ENCODE measurements around the gene ZNF335. TPM values are rescaled to one million over a fixed set of nuclear protein-coding genes. Genes with fewer than 3 reads are reported as not detected.
"Not testable (repeated sequence)": the region's sequence is repeated elsewhere in the genome, so short reads cannot be mapped to it uniquely, and the experiment has no call there.

The ZNF335 gene
- total RNA-seq, 3 donors from 2014 or later: 39.7 to 46.4 (median 41.6) TPM

GRCh38 chr20:45912344-45912682 lies 59.7 kb downstream of the ZNF335 start:
- peaks cover 14% of the 10 kb centered on the region for H3K27me3 Mint-ChIP-seq (ENCODE audit: low read depth)

GRCh38 chr20:45911486-45912343 lies 60.3 kb downstream of the ZNF335 start, which contains the start of gene PLTP:
TSS of gene PLTP (minus strand) at chr20:45912155. CDS start at chr20:45911452, 703 bp downstream.
- DNase-seq: no peak
- Mint-ChIP-seq H3K36me3 (ENCODE audit: insufficient read depth) (no peaks in the 10 kb centered on the region), H3K27me3 (ENCODE audit: low read depth) (peaks cover 14% of the 10 kb centered on the region), H3K9me3 (no peaks in the 10 kb centered on the region), H3K4me1 (ENCODE audit: low read depth) (peaks cover 18% of the 10 kb centered on the region), H3K4me3 (peak within 1 kb of the TSS; percentile 78)
- no peak for ATAC-seq

More at GRCh38 chr20:45912344-45912682, 59.7 kb downstream of the ZNF335 start:
- peak overlapping the region; percentile 40 for H3K4me3 Mint-ChIP-seq
- H3K36me3 Mint-ChIP-seq (ENCODE audit: insufficient read depth): no peaks in the 10 kb centered on the region
- no peak for DNase-seq
- peaks cover 18% of the 10 kb centered on the region for H3K4me1 Mint-ChIP-seq (ENCODE audit: low read depth)
- ATAC-seq: no peak
- H3K9me3 Mint-ChIP-seq: no peaks in the 10 kb centered on the region

DNA sequence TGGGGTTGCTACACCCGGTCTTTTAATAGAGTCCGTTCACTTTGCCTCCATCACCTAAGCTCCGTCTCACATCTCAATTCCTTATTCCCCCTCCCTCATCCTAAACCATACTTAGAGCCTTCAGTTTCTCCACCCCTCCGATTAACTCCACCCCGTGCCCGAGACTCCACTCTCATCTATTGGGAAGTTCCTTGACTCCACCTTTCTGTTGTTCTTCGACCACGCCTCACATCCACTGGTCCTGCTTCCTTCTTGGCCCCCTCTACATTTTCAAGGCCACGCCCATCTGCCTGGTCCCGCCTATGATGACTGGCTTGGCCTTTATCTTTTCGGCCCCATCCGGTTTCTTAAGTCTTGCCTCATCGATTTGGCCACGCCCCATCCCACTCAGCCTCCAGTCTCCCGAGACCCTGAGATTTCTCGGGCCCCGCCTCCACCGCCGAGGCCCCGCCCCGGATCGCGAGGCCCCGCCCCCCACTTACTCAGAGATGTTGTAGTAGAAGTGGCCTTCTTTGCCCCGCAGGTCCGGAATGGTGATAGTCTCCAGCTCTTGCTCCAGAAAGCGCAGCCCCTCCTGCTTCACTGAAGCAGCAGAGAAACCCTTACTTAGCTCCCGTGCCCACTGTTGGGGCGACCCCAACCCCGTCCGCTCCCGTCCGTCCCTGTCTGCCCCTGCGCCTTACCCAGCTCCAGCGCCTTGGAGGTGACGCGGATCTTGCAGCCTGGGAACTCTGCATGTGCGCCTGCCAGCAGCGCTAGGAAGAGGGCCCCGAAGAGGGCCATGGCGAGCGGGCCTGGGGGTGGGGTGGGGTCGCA lies 61.1 kb downstream of the ZNF335 start:
- no peaks in the 10 kb centered on the region for H3K9me3 Mint-ChIP-seq

DNA sequence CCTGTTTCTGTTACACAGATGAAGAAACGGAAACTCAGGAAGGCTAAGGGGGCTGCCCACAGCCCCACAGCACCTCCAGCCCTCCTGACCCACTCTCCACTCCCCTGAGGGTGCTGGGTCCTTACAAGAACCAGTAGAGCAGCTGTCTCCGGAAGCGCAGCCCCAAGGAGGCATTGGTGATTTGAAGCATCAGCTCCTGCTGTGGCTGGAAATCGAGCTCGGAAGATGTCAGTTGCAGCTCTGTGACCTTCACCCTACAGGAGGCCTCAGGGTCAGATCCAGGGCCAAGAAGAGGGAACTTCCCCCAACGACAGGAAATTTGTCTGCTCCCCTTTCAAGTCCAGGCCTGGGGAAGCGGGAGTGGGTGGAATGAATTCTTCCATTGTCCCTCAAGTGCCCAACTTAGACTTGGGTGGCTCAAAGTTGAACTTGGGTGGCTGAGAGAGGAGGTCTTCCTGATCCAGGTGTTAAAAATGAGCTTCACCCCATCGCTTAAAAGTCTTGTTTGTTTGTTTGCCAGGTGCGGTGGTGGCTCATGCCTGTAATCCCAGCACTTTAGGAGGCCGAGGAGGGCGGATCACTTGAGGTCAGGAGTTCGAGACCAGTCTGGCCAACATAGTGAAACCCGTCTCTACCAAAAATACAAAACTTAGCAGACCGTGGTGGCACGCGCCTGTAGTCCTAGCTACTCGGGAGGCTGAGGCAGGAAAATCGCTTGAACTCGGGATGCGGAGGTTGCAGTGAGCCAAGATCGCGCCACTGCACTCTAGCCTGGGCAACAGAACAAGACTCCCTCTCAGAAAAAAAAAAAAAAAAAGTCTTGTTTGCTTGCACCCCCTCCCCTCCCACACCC lies 62.0 kb downstream of the ZNF335 start:
- H3K27me3 Mint-ChIP-seq (ENCODE audit: low read depth): peaks cover 5% of the 10 kb centered on the region
- no peaks in the 10 kb centered on the region for H3K36me3 Mint-ChIP-seq (ENCODE audit: insufficient read depth)
- peaks cover 18% of the 10 kb centered on the region for H3K4me1 Mint-ChIP-seq (ENCODE audit: low read depth)
- peak overlapping the region; percentile 78 for H3K4me3 Mint-ChIP-seq
- no peak for ATAC-seq
- DNase-seq: no peak
- H3K9me3 Mint-ChIP-seq: no peaks in the 10 kb centered on the region

More for the DNA sequence above, 61.1 kb downstream of the ZNF335 start:
- peaks cover 18% of the 10 kb centered on the region for H3K4me1 Mint-ChIP-seq (ENCODE audit: low read depth)
- peaks cover 9% of the 10 kb centered on the region for H3K27me3 Mint-ChIP-seq (ENCODE audit: low read depth)
- ATAC-seq (peak; percentile 92 to 93), DNase-seq (peak; percentile 87)
- no peaks in the 10 kb centered on the region for H3K36me3 Mint-ChIP-seq (ENCODE audit: insufficient read depth)
- peak overlapping the region; percentile 78 for H3K4me3 Mint-ChIP-seq

DNA sequence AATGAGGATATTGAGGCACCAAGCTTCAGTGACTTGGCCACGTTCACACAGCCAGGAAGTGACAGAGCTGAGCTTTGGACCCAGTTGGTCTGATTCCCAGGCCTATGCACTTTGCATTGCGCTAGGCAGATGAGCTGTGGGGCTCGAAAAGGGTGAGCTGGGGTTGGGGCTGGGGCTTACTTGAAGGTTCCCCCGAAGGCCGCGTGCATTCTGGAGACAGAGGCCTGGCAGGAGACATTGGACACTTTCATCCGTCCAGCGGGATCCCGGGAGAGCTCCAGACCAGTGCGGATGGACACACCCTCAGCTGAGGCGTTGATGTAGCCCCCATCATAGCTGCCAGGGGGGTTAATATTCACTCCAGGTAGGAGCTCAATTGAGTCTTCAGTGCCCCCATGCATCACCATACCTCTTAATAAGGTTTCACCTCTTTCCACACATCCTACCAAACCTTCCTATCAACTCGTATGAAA lies 62.6 kb downstream of the ZNF335 start:
- no peak for ATAC-seq
- Mint-ChIP-seq H3K9me3 (no peaks in the 10 kb centered on the region), H3K4me3 (no peak overlapping the region)

GRCh38 chr20:45908084-45908483 lies 63.9 kb downstream of the ZNF335 start:
- H3K9me3 Mint-ChIP-seq: no peaks in the 10 kb centered on the region
- no peak for DNase-seq
- H3K27me3 Mint-ChIP-seq (ENCODE audit: low read depth): peaks cover 1% of the 10 kb centered on the region
- no peak for ATAC-seq
- no peaks in the 10 kb centered on the region for H3K36me3 Mint-ChIP-seq (ENCODE audit: insufficient read depth)
- peaks cover 16% of the 10 kb centered on the region for H3K4me1 Mint-ChIP-seq (ENCODE audit: low read depth)
- H3K4me3 Mint-ChIP-seq: no peak overlapping the region

More for the DNA sequence above, 62.6 kb downstream of the ZNF335 start:
- DNase-seq: no peak
- peaks cover 17% of the 10 kb centered on the region for H3K4me1 Mint-ChIP-seq (ENCODE audit: low read depth)
- no peaks in the 10 kb centered on the region for H3K36me3 Mint-ChIP-seq (ENCODE audit: insufficient read depth)
- peaks cover 5% of the 10 kb centered on the region for H3K27me3 Mint-ChIP-seq (ENCODE audit: low read depth)

GRCh38 chr20:45907219-45907948 lies 64.6 kb downstream of the ZNF335 start:
- ATAC-seq (no peak), DNase-seq (no peak)
- no peaks in the 10 kb centered on the region for H3K9me3 Mint-ChIP-seq
- no peaks in the 10 kb centered on the region for H3K27me3 Mint-ChIP-seq (ENCODE audit: low read depth)
- H3K4me3 Mint-ChIP-seq: no peak overlapping the region
- no peaks in the 10 kb centered on the region for H3K36me3 Mint-ChIP-seq (ENCODE audit: insufficient read depth)
- H3K4me1 Mint-ChIP-seq (ENCODE audit: low read depth): peaks cover 14% of the 10 kb centered on the region

GRCh38 chr20:45905505-45906079 lies 66.4 kb downstream of the ZNF335 start:
- DNase-seq (no peak), ATAC-seq (no peak)
- H3K9me3 Mint-ChIP-seq: no peaks in the 10 kb centered on the region
- H3K36me3 Mint-ChIP-seq (ENCODE audit: insufficient read depth): no peaks in the 10 kb centered on the region
- no peaks in the 10 kb centered on the region for H3K27me3 Mint-ChIP-seq (ENCODE audit: low read depth)
- H3K4me3 Mint-ChIP-seq: no peak overlapping the region
- H3K4me1 Mint-ChIP-seq (ENCODE audit: low read depth): peaks cover 1% of the 10 kb centered on the region

GRCh38 chr20:45904583-45905504 lies 67.2 kb downstream of the ZNF335 start:
- ATAC-seq: no peak

GRCh38 chr20:45902199-45902701 lies 69.8 kb downstream of the ZNF335 start:
- ATAC-seq: no peak
- Mint-ChIP-seq H3K4me1 (ENCODE audit: low read depth) (no peaks in the 10 kb centered on the region), H3K4me3 (no peak overlapping the region), H3K9me3 (no peaks in the 10 kb centered on the region), H3K27me3 (ENCODE audit: low read depth) (no peaks in the 10 kb centered on the region), H3K36me3 (ENCODE audit: insufficient read depth) (peaks cover 14% of the 10 kb centered on the region)
- no peak for DNase-seq

More at GRCh38 chr20:45904583-45905504, 67.2 kb downstream of the ZNF335 start:
- Mint-ChIP-seq H3K4me1 (ENCODE audit: low read depth) (no peaks in the 10 kb centered on the region), H3K36me3 (ENCODE audit: insufficient read depth) (no peaks in the 10 kb centered on the region), H3K9me3 (no peaks in the 10 kb centered on the region), H3K27me3 (ENCODE audit: low read depth) (no peaks in the 10 kb centered on the region), H3K4me3 (no peak overlapping the region)
- no peak for DNase-seq

DNA sequence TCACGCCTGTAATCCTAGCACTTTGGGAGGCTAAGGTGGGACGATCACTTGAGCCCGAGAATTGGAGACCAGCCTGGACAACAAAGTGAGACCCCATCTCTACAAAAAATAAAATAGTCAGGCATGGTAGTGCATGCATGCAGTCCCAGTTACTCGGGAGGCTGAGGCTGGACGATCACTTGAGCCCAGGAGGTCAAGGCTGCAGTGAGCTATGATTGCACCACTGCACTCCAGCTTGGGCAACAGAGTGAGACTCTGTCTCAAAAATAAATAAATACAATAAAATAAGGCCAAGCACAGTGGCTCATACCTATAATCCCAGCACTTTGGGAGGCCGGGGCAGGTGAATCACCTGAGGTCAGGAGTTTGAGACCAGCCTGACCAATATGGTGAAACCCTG lies 70.7 kb downstream of the ZNF335 start:
- not testable (repeated sequence) for H3K4me3 Mint-ChIP-seq; H3K9me3 Mint-ChIP-seq; H3K27me3 Mint-ChIP-seq (ENCODE audit: low read depth); H3K4me1 Mint-ChIP-seq (ENCODE audit: low read depth); ATAC-seq; DNase-seq
- H3K36me3 Mint-ChIP-seq (ENCODE audit: insufficient read depth): peaks cover 16% of the 10 kb centered on the region

Measured in activated T-cell treated with anti-CD3 and anti-CD28 coated beads, Interleukin-2, amount 50 U/mL, for 4 hours (primary cell).